ENCODE results near the gene SH2D3C.

SH2D3C gene

DNA sequence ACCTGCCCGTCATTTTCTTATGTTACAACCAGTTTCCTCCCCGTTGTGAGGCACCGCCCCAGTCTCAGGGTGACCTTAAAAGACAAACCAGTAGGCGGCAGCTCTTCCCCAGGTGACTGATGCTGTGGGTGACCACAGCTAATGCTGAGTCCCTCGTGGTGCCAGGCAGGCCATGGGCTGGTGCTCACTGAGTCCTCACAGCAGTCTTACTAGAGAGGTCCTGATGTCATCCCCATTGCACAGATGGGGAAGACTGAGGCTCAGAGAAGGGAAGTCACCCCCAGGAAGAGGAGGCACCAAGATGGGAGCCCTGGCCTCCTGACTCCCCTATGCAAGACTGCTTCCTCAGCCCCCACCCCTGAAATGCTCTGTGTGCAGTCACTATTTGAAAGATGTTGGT, 70.7 kb downstream of the SH2D3C start:
- Histone ChIP-seq H3K9me3 (ENCODE audit: control insufficient read depth, low read depth, low read length) (no peaks in the 10 kb centered on the region), H3K9ac (ENCODE audit: low read length) (no peak overlapping the region), H3K4me3 (ENCODE audit: low read length) (no peak overlapping the region), H3K36me3 (ENCODE audit: control insufficient read depth, low read depth, low read length) (no peaks in the 10 kb centered on the region), H3K4me1 (ENCODE audit: control insufficient read depth, low read depth, low read length) (no peaks in the 10 kb centered on the region), H3K27ac (ENCODE audit: low read length) (no peak overlapping the region), H3K27me3 (ENCODE audit: control insufficient read depth, insufficient read depth, low read length) (no peaks in the 10 kb centered on the region)

DNA sequence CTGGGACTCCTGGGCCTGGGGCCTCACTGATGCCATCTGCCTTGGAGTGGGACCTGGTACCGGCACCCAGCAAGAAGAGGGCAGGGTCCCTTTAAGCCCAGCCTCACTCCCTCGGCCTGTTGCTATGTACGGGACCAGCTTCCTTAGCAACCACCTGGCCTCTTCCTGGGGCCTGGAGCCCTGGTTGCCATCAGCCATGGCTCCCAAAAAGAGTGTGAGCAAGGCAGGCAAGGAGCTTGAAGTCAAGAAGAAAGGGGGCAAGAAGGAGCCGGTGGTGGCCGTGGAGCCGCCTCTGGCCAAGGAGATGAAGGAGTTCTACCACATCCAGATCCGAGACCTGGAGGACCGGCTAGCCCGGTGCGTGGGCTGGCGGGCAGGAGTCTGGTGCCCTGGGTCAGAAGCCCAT, 71.6 kb downstream of the SH2D3C start, which contains the start of gene CFAP157:
Gene CFAP157 (plus strand): TSS at position 153 of the 406 bp plus-strand sequence. CDS start 44 bp downstream, at position 197.
- Histone ChIP-seq H3K36me3 (ENCODE audit: control insufficient read depth, low read depth, low read length) (no peaks in the 10 kb centered on the region), H3K4me3 (ENCODE audit: low read length) (no peak within 1 kb of the TSS), H3K9me3 (ENCODE audit: control insufficient read depth, low read depth, low read length) (no peaks in the 10 kb centered on the region), H3K27me3 (ENCODE audit: control insufficient read depth, insufficient read depth, low read length) (no peaks in the 10 kb centered on the region), H3K27ac (ENCODE audit: low read length) (no peak within 1 kb of the TSS), H3K9ac (ENCODE audit: low read length) (no peak within 1 kb of the TSS), H3K4me1 (ENCODE audit: control insufficient read depth, low read depth, low read length) (no peaks in the 10 kb centered on the region)

DNA sequence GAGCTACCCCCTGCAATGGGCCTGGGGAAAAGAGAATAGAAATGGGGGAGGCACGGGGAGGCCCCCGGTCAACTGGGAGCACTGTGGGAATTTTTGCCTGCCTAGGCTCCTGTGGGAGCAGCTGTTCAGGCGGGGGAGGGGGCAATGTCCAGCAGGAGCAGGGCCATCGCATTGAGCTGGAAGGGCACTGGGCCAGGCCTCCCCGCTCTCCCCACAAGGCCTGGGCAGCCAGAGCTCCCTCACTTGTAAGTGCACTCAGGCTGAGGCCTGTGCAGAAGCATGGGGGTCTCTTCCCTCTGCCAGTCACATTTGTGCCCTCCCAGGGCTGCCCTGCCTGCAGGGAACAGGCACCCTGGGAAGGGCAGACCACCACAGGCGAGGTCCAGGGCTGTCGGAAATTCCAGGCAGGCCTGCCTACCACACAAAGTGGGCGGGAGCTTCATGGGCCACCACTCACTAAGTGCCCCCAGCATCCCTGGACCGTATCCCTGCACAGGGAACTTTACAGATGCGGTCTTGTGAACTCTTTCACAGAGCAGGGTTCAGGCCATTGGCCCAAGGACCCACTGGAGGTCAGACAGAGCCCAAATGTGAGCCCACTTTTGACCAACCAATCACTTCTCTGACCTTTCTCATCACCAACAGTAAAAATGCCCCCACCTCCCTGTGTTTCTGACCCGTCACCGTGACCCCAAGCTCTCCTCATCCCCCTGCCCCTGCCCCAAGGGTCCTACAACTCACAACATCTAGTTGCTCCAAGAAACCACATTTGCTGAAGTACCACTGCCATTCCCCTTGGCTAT, 72.7 kb downstream of the SH2D3C start:
- Histone ChIP-seq H3K27ac (ENCODE audit: low read length) (no peak overlapping the region), H3K9me3 (ENCODE audit: control insufficient read depth, low read depth, low read length) (no peaks in the 10 kb centered on the region), H3K9ac (ENCODE audit: low read length) (no peak overlapping the region), H3K36me3 (ENCODE audit: control insufficient read depth, low read depth, low read length) (no peaks in the 10 kb centered on the region), H3K27me3 (ENCODE audit: control insufficient read depth, insufficient read depth, low read length) (no peaks in the 10 kb centered on the region), H3K4me1 (ENCODE audit: control insufficient read depth, low read depth, low read length) (no peaks in the 10 kb centered on the region), H3K4me3 (ENCODE audit: low read length) (no peak overlapping the region)

DNA sequence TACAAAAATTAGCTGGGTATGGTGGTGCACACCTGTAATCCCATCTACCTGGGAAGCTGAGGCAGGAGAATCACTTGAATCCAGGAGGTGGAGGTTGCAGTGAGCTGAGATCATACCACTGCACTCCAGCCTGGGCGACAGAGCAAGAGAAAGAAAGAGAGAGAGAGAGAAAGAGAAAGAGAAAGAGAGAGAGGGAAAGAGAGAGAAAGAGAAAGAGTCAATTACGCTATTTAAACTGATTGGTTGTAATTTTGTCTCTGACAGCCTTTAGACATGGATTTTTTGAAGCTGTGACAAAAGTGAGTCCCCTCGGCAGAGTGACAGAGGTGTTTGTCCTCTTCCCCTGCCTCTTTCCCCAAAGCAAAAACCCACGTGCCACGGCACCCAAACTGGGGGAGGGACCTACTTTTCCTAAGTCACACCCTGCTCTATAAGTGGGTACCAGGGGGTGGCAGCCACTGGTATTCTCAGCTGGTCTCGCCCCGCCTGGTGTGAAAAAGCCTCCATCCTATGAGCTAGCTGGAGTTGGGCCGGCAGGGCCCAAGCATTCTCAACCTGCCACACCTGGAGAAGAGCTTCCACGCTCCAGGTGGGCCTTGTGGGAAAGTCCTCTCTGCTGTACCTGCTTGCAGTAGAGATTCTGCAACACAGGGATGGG, 75.0 kb downstream of the SH2D3C start:
- no peak overlapping the region for H3K27ac ChIP-seq (ENCODE audit: low read length)

DNA sequence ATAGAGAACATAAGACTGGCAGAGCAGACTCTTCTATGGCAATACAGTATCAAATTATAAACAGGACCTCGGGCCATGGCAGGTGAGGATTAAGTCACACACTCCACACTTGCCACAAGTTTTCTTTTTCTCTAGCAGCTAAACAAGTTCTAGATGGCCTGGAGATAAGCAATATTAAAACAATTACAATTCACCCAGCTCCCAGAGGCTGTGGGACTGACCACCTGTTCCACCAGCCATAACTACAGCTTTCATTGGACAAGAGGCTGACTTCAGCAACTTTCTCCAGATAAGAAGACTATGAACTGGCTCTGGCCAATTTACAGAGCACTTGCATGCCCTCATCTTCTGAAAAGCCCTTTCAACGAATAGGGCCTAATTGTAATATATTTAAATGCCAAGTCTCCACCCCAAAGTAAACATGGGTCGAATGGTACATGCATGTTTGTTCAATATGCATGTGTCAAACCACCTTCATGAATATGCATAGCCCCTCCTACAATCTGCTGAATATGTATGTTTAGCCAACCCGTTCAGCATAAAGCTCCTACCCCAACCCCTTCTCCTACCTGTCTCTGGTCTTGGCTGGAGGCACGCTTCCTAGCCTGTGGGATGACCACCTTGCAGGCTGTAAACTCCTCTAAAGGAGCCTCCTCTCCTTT, 77.7 kb downstream of the SH2D3C start:
- Histone ChIP-seq H3K36me3 (ENCODE audit: control insufficient read depth, low read depth, low read length) (no peaks in the 10 kb centered on the region), H3K9ac (ENCODE audit: low read length) (no peak overlapping the region), H3K27me3 (ENCODE audit: control insufficient read depth, insufficient read depth, low read length) (no peaks in the 10 kb centered on the region), H3K9me3 (ENCODE audit: control insufficient read depth, low read depth, low read length) (no peaks in the 10 kb centered on the region), H3K4me1 (ENCODE audit: control insufficient read depth, low read depth, low read length) (no peaks in the 10 kb centered on the region), H3K27ac (ENCODE audit: low read length) (no peak overlapping the region), H3K4me3 (ENCODE audit: low read length) (no peak overlapping the region)

More for the DNA sequence above, 75.0 kb downstream of the SH2D3C start:
- Histone ChIP-seq H3K9me3 (ENCODE audit: control insufficient read depth, low read depth, low read length) (no peaks in the 10 kb centered on the region), H3K9ac (ENCODE audit: low read length) (no peak overlapping the region), H3K4me3 (ENCODE audit: low read length) (no peak overlapping the region), H3K27me3 (ENCODE audit: control insufficient read depth, insufficient read depth, low read length) (no peaks in the 10 kb centered on the region), H3K4me1 (ENCODE audit: control insufficient read depth, low read depth, low read length) (no peaks in the 10 kb centered on the region), H3K36me3 (ENCODE audit: control insufficient read depth, low read depth, low read length) (no peaks in the 10 kb centered on the region)

DNA sequence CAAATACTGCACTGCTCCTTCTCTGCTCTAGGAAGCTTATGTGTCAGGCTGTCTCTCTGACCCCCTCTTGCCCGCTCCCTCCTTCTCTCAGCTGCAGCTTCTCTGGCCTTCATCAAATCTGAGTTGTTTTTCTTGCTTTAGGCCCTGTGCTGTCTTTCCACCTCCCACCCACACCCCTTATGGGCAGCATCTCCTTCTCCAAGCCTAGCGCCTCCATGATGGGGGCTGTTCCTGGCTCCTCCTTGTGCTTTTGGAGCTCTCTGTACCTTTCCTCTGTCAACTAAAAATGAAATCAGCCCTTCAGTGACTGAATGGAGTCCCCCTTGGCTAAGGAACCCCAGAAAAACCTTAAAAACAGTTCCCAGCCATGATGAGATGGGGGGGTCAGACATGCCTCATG, 78.3 kb downstream of the SH2D3C start:
- H3K4me1 ChIP-seq (ENCODE audit: control insufficient read depth, low read depth, low read length): no peaks in the 10 kb centered on the region
- H3K4me3 ChIP-seq (ENCODE audit: low read length): no peak overlapping the region
- H3K27ac ChIP-seq (ENCODE audit: low read length): no peak overlapping the region
- H3K27me3 ChIP-seq (ENCODE audit: control insufficient read depth, insufficient read depth, low read length): no peaks in the 10 kb centered on the region
- H3K9me3 ChIP-seq (ENCODE audit: control insufficient read depth, low read depth, low read length): no peaks in the 10 kb centered on the region
- H3K36me3 ChIP-seq (ENCODE audit: control insufficient read depth, low read depth, low read length): no peaks in the 10 kb centered on the region
- no peak overlapping the region for H3K9ac ChIP-seq (ENCODE audit: low read length)

DNA sequence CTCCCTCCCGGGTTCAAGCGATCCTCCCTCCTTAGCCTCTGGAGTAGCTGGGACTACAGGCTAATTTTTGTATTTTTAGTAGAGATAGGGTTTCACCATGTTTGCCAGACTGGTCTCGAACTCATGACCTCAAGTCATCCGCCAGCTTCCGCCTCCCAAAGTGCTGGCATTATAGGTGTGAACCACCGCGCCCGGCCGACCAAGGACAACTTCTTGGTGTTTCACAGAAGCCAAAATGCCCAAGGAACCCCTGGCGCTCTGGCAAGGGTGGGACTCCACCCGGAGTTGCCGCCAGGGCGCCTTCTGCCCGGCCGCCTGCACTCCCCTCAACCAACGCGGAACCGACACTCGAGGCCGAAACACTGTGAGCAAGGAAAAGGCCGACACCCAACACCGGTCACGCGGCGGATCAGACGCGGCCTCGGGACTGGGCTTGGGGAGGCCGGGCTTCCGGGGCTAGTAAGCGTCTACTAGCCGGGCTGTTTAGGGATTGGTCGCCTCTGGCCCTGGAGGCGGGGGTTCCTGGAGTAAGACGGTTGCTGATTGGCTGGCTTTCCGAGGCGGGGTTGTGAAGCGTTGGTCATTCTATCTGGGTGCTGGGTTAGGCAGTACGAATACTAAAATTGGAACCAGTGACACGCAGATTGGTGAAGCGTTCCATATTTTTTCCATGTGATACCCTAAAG, 79.3 kb downstream of the SH2D3C start:
- H3K27ac ChIP-seq (ENCODE audit: low read length): no peak overlapping the region
- H3K9ac ChIP-seq (ENCODE audit: low read length): peak overlapping the region; percentile 16
- peak overlapping the region; percentile 52 for H3K4me3 ChIP-seq (ENCODE audit: low read length)

DNA sequence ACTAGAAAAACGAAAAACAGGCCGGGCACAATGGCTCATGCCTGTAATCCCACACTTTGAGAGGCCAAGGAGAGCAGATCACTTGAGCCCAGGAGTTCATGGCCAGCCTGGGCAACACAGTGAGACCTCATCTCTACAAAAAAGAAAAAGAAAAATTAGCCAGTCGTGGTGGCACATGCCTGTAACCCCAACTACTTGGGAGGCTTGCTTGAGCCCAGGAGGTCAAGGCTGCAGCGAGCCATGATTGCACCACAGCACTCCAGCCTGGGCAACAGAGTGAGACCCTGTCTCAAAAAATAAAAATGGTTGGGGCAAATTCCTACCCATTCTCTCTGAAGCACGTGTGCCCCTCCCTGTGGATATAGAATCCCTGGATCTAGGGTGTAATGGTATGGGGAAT, 80.1 kb downstream of the SH2D3C start:
- Histone ChIP-seq H3K9me3 (ENCODE audit: control insufficient read depth, low read depth, low read length) (no peaks in the 10 kb centered on the region), H3K4me1 (ENCODE audit: control insufficient read depth, low read depth, low read length) (no peaks in the 10 kb centered on the region), H3K9ac (ENCODE audit: low read length) (no peak overlapping the region), H3K4me3 (ENCODE audit: low read length) (no peak overlapping the region), H3K27me3 (ENCODE audit: control insufficient read depth, insufficient read depth, low read length) (no peaks in the 10 kb centered on the region), H3K27ac (ENCODE audit: low read length) (no peak overlapping the region), H3K36me3 (ENCODE audit: control insufficient read depth, low read depth, low read length) (no peaks in the 10 kb centered on the region)

More for the DNA sequence above, 79.3 kb downstream of the SH2D3C start:
- Histone ChIP-seq H3K36me3 (ENCODE audit: control insufficient read depth, low read depth, low read length) (no peaks in the 10 kb centered on the region), H3K4me1 (ENCODE audit: control insufficient read depth, low read depth, low read length) (no peaks in the 10 kb centered on the region), H3K9me3 (ENCODE audit: control insufficient read depth, low read depth, low read length) (no peaks in the 10 kb centered on the region), H3K27me3 (ENCODE audit: control insufficient read depth, insufficient read depth, low read length) (no peaks in the 10 kb centered on the region)

DNA sequence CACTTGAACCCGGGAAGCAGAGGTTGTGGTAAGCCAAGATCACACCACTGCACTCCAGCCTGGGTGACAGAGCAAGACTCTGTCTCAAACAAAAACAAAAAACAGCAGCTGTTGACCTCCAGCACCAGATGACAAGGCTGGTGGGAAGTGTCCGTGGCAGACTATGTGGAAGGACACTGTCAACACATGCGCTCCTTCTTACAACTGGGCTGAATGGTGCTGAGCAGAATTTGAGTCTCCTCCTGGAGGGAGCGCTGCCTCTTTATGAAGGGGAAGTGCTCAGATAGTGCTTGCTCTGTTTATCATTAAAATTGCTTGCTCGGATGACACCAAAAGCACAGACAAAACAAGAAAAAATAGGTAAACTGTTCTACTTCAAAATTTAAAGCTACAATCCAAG, 80.9 kb downstream of the SH2D3C start:
- Histone ChIP-seq H3K27me3 (ENCODE audit: control insufficient read depth, insufficient read depth, low read length) (no peaks in the 10 kb centered on the region), H3K36me3 (ENCODE audit: control insufficient read depth, low read depth, low read length) (no peaks in the 10 kb centered on the region), H3K4me1 (ENCODE audit: control insufficient read depth, low read depth, low read length) (no peaks in the 10 kb centered on the region), H3K4me3 (ENCODE audit: low read length) (no peak overlapping the region), H3K9me3 (ENCODE audit: control insufficient read depth, low read depth, low read length) (no peaks in the 10 kb centered on the region), H3K9ac (ENCODE audit: low read length) (no peak overlapping the region), H3K27ac (ENCODE audit: low read length) (no peak overlapping the region)

DNA sequence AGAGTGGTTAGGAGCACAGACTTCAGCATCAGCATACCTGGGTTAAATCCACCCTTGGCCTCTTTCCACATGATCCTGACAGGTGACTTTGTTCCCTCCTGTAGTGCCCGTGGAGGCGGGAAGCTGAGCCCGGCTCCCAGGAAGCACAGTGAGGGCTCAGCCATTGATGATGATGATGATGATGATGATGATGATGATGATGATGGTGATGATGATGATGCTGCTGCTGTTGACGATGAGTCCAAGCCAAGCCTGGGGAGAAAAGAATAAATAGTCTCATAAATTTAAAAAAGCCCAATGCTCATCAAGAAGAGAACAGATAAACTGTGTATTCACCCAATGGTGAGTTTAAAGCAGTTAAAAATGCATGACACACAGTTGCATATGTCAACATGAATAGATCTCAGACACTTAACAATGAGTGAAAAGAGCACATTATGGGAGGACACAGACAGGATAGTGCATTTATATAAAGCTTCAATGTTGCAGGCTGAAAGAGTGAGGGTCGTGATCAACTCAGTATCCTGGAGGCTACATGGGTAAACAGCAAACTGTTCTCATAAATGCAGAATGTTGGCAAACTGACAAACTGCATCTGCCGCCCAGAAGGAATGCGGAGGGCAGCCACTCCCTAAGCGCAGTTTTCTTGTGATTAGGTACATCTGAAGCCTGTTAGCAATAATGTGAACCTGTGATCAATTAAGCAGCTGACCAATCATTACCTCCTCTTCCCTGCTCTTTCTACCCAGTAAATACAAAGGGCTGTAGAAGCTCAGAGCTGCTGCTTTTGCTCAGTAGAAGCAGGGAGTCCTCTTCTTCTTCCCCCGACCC, 83.4 kb downstream of the SH2D3C start:
- H3K9ac ChIP-seq (ENCODE audit: low read length): no peak overlapping the region
- no peaks in the 10 kb centered on the region for H3K27me3 ChIP-seq (ENCODE audit: control insufficient read depth, insufficient read depth, low read length)
- no peaks in the 10 kb centered on the region for H3K9me3 ChIP-seq (ENCODE audit: control insufficient read depth, low read depth, low read length)
- H3K27ac ChIP-seq (ENCODE audit: low read length): no peak overlapping the region
- H3K4me3 ChIP-seq (ENCODE audit: low read length): no peak overlapping the region
- no peaks in the 10 kb centered on the region for H3K36me3 ChIP-seq (ENCODE audit: control insufficient read depth, low read depth, low read length)
- H3K4me1 ChIP-seq (ENCODE audit: control insufficient read depth, low read depth, low read length): no peaks in the 10 kb centered on the region
